K562 treated with DMSO at 1 percent for 4 hours (cell line): ENCODE data around the gene PSRC1. TPM values are rescaled to one million over a fixed set of nuclear protein-coding genes. Genes with fewer than 3 reads are reported as not detected.

Source experiments
- total RNA-seq: library from RNA; unstranded; fragments of 300-600 nt; gene quantifications from 2 replicates; pipeline ENCODE4 v1.2.3, GENCODE V29; 2022; ENCODE audit not compliant: insufficient read depth

PSRC1 gene
- 33.5 and 38.2 TPM in 2 replicates for total RNA-seq

DNA sequence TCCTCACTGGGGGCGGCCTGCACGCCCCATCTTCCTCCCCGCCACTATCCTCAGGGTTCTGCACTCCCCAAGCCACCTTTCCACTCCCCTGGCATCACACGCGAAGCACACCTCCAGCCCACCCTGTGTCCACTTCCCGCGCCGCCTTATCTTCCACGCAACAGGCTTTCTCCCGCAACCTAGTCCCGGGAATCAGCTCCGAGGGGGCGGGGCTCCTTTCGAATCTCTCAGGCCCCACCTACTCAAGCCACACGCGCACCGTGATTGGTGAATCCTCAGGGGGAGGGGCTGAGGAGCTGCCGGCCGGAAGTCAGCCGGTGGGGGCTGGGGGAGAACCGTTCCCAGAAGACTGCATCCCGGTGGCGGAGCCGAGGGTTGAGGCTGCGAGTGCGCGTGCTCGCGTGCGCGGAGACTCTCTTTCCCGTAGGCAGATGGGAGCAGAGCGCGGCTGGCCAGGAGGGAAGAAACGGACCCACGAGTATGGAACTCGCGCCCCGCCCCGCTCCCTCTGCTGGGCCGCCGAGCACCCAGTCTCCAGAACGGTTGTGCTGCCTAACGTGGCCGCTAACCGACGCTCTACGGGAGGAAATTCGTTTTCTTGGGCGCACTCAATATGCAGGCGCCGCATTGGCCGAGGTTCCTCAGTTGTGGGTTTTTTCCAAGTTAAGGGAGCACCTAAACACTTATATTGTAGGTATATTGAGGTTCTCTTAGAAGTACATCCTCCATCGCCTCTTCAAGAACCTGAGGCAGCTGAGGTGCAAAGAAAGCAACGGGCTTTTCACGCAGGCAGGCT, at the start of gene PSRC1:
Gene PSRC1 (minus strand): TSS at position 194 of the 796 bp plus-strand sequence.

DNA sequence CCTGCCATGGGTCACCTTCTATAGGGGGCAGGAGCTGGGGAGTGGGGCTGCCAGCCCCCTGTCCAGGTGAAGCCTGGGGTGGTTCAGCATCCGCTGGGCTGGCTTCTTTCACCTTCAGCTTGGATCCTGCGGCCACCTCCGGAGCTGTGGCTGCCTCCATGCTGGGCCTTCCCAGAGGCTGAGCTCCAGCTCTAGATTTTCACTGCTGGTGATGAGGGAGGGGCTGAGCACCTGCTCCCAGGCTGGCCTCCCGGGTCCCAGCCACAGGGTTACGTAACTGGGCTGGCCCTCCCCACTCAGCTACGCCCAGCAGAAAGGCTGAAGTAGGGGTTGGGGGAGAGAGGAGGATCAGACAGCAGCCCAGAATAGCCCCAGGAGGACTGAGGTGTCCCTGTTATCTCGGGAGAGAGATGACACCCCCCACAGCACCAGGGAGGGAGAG, 23.9 kb upstream of the PSRC1 start, which contains the start of gene MYBPHL:
Gene MYBPHL (minus strand): TSS at position 180 of the 442 bp plus-strand sequence. CDS start 20 bp downstream, at position 160.

DNA sequence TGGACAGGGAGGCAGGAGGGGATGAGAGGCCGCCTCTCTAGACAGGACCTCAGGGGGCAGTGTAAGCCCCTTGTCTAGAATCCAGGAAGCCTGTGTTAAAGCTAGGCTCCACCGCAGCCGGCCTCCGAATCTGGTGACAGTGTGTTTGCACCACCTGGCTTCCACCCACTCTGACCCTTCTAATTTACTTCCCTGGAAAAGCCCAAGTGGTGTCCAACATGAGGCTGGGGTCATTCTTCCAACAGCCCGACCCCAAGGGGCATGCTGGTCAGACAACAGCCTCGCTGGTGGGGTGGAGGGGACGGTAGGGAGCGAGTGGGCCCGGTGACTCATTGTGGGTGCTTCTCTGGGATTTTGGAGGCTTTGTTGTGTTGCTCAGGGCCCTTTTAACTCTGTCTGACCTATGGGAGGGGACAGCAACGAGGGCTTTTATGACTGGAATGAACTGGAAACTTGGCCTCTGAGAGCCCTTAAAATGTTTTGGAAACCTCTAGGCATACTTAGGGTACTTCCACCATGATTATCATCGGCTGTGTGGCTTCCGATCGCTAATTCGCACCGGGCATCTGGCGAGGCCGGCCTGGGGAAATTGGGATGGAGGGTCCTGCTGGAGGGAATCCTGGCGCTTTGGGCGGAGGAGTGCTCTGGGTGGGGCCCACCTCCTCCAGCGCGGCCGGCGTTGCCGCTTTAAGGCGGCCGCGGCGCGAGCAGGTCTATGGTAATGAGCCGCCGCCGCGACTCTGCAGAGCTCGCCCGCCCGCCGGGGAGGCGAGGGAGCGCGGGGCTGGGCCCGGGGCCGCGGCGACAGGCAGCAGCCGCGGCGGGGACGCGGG, 33.9 kb downstream of the PSRC1 start, which contains the start of gene CELSR2:
Gene CELSR2 (plus strand): TSS at position 743 of the 833 bp plus-strand sequence. CDS start 541 bp downstream, outside the sequence.

Other genes starting within 250 kb of the PSRC1 start
- 13.3 and 18.6 TPM in 2 replicates for gene WDR47, start 241.0 kb downstream of the PSRC1 start, total RNA-seq
- 36.1 and 41.9 TPM in 2 replicates for gene TAF13, start 207.1 kb downstream of the PSRC1 start, total RNA-seq
- 16.2 and 18.3 TPM in 2 replicates for gene TMEM167B, start 192.4 kb downstream of the PSRC1 start, total RNA-seq
- gene ELAPOR1, start 169.0 kb downstream of the PSRC1 start, total RNA-seq = 0.36 and 0.53 TPM in 2 replicates
- 573 and 625 TPM in 2 replicates for gene SARS1, start 69.2 kb downstream of the PSRC1 start, total RNA-seq
- gene CELSR2, start 33.6 kb downstream of the PSRC1 start, total RNA-seq = 10.0 and 16.0 TPM in 2 replicates
- gene MYBPHL, start 23.9 kb upstream of the PSRC1 start, total RNA-seq = not detected in 2 replicates
- 45.5 and 67.0 TPM in 2 replicates for gene SORT1, start 114.8 kb upstream of the PSRC1 start, total RNA-seq
- gene PSMA5, start 143.3 kb upstream of the PSRC1 start, total RNA-seq = 105 and 107 TPM in 2 replicates
- not detected in 2 replicates for gene SYPL2, start 183.4 kb upstream of the PSRC1 start, total RNA-seq
- gene ATXN7L2, start 200.8 kb upstream of the PSRC1 start, total RNA-seq = 6.5 and 7.9 TPM in 2 replicates
- 6.7 and 6.8 TPM in 2 replicates for gene CYB561D1, start 210.9 kb upstream of the PSRC1 start, total RNA-seq
- 0.22 and 0.25 TPM in 2 replicates for gene AMIGO1, start 226.6 kb upstream of the PSRC1 start, total RNA-seq